Ureter (tissue), 1 donor: Measurements from ENCODE around the gene FOXB2. TPM values are rescaled to one million over a fixed set of nuclear protein-coding genes. Genes with fewer than 3 reads are reported as not detected.
"Not testable (repeated sequence)": the region's sequence is repeated elsewhere in the genome, so short reads cannot be mapped to it uniquely, and the experiment has no call there.

Experiments
- DNase-seq: peaks from one replicate; pipeline ENCODE4 v3.0.0-alpha.2; 2020; ENCODE audit warnings: low spot score
- total RNA-seq: library from RNA; stranded (reverse); gene quantifications from one replicate; pipeline ENCODE4 v1.2.4, GENCODE V29; 2023
- donor health status: DM: yes; HTN: yes; CAD: no.

FOXB2 gene
- total RNA-seq: not detected

DNA sequence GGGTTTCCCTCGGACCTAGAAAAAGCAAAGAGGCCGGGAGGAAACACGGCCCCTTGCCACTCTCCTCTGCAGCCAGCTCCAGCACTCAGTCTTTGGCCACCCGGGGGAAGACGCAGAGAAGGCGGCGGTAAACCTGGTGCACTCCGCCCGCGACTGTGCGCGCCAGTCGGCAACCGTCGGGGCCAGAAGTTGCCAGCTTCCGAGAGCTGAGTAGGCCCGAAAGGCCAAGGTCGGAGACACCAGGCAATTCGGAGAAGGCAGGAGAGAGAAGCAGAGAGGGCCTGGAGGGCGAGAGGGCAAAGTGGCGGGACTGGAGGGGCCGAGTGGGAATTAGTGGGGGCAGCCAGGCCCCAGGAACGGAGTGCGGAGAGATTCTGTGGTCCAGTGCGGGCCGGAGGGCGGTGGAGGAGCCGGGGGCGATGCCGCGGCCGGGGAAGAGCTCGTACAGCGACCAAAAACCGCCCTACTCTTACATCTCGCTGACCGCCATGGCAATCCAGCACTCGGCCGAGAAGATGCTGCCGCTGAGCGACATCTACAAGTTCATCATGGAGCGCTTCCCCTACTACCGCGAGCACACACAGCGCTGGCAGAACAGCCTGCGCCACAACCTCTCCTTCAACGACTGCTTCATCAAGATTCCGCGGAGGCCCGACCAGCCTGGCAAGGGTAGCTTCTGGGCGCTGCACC is at the start of gene FOXB2:
Gene FOXB2 (plus strand): TSS at position 420 of the 690 bp plus-strand sequence. CDS start 0 bp downstream, at position 420.
- no peak for DNase-seq

DNA sequence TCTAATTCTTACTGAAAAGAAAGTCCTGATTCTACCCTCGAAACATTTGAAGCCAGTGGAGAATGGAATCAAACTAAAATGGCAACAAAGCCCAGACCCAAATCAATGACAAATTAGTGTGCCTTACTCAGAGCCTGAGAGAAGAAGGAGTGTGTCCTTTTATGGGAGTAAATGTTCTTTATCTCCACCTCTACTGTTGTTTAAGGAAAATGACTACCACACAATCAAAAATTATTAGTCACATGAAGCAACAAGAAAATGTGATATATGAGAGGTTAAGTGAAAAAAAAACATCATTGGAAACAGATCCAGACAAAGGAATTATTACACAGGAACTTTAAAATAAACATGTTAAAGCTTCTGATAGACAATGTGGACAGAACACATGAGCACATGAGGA is 49.7 kb upstream of the FOXB2 start:
- no peak for DNase-seq

DNA sequence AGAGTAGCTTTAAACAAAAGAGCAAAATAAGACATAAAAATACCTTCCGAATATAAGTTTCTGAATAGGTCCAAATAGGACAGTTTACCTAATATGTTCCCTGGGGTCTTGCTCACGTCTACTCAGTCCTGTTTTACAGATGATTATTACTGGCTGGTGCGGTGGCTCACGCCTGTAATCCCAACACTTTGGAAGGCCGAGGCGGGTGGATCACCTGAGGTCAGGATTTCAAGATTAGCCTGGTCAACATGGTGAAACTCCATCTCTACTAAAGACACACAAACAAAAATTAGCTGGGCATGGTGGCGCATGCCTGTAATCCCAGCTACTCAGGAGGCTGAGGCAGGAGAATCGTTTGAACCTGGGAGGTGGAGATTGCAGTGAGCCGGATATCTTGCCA is 40.6 kb upstream of the FOXB2 start:
- DNase-seq: not testable (repeated sequence)

DNA sequence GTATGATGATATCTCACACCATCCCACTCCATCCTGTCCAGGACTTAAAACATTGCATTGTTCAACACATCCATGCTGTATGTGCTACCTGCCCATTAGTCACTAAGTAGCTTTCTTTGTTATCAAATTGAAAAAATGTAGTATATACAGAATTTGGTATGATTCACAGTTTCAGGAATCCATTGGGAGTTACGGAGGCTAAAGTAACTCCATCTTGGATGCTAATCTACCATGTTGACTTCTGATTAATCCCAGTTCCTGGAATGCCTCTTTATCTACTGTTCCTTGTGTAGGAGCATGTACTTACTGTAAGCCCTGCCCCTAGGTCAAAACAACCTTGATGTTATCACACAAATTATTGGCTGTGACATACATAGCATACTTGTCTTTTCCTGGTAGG is 38.9 kb upstream of the FOXB2 start:
- DNase-seq: no peak

DNA sequence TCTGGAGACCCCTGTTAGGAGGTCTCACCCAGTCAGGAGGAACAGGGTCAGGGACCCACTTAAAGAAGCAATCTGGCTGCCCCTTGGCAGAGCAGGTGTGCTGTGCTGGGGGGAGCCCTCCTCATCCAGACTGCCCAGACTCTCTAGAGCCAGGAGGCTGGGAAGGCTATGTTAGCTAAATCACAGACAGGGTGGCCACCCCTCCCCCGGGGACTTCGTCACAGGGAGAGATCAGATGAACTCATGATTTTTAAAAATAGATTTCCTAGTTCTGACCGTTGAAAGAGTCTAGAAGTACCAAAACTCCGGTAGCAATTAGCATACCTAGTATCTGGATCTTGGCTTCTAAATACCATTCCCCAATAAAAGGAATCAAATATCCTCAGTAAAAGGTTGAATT is 35.0 kb upstream of the FOXB2 start:
- DNase-seq: no peak

DNA sequence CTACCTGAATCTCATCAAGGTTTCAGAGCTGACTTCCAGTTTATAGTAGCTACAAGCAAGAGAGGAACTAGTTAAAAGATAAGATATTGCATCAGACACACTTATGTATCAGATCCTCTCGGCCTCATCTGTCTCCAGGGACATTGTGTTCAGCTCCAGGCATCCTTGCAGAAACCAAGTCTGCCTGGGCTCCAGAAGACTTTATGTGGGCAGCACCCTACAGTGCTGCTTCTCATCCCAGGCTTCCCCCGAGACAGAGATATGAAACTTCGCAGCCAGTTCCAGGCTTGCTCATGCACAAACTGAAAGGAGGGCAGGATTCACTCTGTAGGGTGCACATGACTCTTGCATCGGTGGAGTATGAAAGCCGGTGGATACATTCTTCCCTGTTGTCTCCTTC is 33.9 kb upstream of the FOXB2 start:
- DNase-seq: no peak

DNA sequence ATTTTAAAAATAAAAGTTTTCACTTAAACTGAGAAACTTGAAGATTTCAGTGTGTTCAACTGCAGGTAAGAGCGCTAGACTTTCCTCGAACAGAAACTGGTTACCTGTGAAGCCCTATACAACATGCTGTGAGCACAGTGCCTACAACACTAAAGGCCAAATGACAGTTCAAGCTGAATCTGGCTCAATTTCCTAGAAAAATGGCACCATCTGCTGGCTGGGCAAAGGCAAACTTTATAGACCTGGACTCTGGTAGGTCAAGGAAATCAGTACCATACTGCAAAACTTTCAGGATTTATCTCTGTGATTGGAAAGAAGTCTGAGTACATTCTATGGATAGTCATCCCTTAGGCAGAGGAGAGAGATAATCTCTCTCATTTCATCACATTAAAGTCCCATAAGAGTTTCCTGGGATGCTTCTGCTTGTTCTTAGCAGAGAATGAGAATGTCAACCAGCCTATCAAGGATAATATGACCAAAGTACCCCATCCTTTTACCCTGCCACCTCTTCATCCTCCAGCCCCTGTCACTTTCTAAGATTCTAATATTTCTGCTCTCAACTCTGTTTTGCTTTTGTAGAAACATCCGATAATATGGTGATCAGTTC is 31.8 kb upstream of the FOXB2 start:
- peak; percentile 50 for DNase-seq

DNA sequence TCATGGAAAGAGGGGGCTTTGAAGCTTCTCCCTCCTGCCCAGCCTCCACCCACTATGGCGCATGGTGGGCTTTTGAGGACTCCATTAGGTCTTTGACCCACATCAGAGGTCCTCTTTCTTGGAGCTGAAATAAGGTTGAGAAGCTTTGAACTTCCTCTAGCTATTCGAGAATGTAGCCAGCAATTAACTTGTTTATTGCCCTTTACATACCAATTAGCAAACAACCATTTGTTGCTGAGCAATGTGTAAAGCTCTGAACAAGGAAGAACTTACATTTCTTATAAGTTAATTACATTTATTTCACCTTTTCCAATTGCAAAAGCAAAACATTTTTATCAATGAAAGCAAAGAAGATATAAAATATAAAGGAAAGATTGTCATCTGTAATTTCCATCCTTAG is 30.5 kb upstream of the FOXB2 start:
- no peak for DNase-seq

DNA sequence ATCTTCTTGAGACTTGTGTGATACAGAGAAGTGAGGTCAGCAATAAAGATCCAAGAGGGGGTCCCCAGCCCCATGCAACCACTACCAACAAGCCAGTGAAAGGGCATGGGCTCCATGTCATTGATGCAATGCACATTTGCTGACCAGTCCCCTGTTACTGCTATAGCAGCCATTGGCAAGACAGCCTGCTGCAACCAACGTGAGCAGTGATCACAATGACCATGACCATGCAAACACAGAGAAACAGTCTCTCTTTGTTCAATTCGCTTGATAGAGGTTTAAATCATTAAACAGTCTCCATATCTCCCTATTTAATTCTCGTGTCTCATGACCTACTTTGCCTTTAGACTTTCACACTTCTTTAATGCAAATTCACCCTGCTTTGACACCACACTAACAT is 30.0 kb upstream of the FOXB2 start:
- no peak for DNase-seq

DNA sequence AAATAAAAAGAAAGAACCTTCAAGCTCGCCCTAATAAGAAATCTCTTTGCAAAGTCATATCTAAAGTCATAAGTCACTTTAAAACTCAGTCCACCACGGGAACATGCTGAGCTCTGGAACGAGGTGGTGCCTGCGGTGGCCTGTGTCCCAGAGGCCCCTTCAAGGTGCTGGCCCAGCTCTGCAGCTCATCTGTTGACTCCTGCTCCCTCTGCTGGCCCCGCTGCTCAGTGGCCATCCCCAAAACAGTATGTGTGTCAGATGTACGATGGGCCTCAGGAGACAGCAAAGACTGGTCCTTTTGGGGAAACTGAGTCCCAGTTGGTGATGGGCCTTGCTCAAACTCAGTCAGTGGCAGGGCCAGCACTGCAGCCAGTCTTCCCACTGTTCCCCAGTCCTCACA is 22.8 kb upstream of the FOXB2 start:
- no peak for DNase-seq

DNA sequence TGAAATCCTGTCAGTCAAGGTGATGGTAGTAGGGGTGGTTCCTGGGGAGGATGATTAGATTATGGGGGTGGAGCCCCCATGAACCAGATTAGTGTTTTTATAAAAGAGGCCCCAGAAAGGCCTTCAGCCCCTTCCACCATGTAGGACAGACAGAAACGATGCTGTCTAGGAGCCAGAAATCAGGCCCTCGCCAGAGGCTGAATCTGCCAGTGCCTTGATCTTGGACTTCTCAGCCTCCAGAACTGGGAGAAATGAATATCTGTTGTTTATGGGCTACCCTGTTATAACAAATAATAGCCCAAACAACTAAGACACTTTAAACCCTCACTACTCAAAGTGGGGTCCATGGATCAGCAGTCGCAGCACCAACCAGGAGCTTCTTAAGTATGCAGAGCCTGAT is 20.2 kb upstream of the FOXB2 start:
- no peak for DNase-seq

DNA sequence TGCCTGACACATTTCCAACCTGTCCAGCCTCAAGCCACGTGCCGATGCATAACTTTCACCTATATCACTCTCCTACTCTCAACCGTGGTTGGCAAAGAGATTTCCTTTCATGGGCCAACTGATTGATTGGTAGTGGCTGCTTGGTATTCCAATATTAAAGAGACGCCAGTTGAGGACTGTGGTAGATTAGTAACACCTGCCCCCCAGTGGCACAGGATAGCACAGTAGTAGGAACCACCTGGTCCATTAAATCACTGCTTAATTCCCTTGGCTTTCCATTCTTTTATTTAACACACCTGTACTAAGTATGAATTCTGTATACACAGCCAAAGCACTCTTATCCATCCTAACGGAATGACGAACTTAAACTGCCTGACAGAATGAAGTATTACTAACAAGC is 19.1 kb upstream of the FOXB2 start:
- no peak for DNase-seq

DNA sequence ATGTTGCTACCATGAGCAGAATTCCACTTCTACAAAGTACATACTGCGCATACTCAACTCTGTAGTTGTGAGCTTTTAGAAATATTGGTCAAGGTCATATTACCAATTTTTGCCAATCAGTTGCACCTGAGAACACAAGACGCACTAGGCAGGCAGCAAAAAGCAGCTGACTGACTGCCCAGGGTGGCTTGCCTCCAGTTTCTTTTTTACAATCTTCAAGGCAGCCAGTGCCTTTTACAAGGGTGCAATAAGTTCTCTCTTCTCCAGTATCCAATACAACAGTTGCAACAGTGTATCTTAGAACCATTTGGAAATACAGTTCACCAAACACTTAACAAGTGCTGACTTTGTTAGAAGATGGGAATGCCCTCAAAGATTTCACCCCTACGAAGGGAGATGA is 16.1 kb upstream of the FOXB2 start:
- DNase-seq: no peak

DNA sequence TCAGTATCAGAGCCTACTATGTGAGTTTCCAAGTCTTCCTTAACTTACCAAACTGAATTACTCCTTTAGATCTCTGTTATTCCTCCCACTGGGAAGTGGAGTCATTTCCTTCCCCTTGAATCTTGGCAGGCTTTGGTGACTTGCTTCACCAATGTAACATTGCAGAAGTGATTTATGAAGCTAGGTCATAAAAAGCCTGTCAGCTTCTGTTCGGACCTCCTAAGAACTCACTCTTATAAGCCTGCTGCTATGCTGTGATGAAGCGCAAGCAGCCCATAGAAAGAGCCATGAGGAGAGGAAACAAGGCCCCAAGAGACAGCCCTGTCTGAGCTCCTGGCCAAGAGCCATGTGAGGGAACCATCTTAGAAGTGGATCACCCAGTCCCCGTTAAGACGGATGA is 14.2 kb upstream of the FOXB2 start:
- DNase-seq: no peak

DNA sequence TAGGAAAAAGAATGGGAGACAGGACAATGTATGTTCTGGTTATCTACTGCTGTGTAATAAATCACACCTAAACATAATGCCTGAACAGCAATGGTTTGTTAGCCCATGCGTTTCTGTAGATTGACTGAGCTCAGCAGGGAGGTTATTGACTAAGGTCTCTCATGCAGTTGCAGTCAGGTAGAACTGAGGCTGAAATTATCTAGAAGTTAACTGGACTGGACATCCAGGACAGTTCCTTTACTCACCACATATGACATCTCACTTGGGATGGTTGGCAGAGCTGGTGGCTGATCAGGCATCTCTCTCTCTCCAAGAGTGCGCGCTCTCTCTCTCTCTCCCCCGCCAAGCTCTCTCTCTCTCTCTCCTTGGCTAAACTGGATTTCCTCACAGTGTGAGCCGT is 8.9 kb upstream of the FOXB2 start:
- DNase-seq: no peak

DNA sequence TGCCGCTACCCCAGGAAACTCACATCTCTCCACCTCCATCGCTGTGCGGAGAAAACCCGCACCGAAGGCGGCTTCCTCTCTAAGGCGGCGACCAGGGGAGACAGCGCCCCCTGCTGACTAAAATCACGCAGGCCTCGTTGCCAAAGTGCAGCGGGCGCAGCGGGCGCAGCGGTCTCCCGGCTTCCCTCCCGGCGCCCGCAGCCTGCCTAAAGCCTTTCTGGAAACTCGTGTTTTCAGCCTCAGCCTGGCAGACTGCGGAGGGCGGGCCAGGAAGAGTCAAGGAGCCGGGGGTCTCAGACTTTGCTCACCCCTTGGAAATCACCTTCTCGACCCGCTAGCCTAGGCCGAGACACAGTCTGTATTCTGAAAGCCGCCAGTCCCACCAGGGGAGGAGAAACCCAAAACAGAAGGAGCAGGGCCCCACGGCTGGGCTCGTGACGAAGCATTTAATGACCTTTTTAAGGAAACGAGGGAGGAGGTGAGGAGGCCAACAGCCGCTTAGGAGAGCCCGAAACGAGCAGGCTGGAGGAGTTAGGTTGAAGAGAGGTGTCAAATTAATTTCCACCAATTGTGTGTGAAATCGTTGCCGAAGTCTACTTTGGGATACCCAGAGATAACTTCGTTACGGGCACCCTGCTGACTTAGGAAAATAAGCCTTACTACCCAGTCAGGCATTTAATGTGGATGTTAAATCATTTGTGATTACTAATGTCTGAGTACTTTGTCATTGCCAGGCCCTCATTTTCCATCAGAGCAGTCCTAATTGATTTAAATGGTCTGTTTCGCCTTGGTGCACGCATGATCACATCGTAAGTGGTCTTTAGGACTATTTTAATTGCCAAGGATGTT is 7.3 kb upstream of the FOXB2 start:
- DNase-seq: no peak

DNA sequence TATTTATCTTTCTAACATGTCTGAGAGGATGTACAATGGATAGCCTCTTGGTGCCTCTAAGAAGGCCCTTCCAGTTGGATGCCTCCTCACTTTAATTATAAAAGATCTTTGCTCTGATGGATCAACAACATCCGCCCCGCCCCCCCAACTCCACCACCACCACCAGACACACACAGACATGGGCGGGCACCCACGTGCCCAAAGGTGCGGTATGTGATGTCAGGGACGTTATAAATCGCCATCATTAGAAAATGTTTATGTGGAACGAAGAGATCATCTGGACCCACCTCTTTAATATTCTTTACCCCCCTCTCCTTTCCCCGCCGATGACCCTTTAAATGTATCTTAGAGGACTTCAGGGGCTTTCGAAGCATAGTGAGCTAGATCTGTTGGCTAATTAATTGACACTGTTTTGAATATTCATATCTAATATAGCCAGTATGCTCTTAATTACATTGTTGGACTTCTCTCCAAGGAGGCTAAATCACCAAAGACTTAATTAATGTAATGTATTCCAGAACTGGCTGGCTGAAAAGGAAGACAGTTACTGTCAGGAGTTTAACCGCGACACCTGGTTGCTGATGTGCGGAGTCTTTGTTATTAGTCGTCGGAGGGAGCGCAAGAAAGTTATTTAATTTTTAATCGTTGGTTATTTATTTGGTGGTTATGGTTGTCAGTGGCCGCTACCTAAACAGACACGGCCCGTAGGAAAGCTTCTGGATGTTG is 6.1 kb upstream of the FOXB2 start:
- DNase-seq: no peak

DNA sequence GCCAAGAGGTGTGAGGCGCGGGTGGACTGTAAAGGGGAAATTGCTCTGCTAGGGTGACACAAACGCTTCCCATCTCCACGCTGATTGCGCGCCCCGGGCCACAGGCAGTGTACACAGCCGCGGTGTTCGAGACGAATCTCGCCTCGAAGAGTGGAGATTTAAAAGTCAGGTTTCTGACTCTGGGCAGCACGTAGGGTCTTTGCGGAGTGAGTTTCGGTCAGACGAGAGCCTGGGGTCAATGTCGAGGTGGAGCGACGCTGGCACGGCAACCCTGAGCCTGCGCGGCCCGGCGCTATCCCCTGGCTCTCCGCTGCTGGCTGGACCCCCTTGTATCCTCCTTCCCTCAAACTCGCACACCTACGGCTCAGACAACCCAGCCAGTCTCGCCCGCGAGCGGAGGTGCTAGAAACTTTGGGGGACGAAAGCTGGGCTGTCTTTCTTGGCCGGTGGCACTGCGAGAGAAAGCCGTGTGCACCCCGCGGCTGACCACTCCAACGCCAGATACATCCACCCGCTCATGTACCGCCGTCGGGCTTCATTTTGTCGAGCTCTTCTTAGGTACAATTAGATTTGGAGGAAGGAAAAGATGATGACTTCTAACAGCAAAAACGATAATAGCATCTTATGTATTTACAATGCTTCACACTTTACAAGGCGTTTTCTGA is 5.4 kb upstream of the FOXB2 start:
- DNase-seq: no peak

DNA sequence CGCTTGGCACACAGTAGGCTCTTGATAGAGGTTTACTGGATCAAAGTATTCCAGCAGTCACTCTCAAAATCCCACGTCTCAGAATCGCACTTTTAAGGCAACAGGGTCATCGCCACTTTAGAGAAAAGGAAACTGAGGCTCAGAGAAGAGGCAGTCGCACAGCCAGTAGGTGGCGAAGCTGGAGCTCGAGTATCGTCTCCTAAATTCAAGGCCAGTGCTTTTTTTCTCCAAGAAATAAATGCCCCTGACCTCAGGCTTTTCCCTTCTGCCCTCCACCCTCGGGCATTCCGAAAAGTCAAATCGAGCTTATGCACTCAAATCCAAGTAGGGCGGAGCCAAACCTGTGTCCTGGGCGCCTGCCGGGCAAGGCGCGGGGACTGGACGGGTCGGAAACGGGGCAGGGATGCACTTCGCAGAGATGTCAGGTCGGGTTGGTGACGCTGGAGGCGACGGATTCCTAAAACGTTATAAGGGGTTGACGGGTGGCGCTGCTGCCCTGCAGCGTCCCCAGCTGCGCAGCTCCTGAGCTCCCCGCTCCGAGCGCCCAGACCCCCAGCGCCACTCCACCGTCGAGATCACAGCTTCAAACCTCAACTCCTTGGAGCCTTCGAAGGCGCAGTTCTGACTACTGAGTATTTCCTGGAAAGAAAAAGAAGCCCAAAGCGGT is 4.7 kb upstream of the FOXB2 start:
- no peak for DNase-seq

DNA sequence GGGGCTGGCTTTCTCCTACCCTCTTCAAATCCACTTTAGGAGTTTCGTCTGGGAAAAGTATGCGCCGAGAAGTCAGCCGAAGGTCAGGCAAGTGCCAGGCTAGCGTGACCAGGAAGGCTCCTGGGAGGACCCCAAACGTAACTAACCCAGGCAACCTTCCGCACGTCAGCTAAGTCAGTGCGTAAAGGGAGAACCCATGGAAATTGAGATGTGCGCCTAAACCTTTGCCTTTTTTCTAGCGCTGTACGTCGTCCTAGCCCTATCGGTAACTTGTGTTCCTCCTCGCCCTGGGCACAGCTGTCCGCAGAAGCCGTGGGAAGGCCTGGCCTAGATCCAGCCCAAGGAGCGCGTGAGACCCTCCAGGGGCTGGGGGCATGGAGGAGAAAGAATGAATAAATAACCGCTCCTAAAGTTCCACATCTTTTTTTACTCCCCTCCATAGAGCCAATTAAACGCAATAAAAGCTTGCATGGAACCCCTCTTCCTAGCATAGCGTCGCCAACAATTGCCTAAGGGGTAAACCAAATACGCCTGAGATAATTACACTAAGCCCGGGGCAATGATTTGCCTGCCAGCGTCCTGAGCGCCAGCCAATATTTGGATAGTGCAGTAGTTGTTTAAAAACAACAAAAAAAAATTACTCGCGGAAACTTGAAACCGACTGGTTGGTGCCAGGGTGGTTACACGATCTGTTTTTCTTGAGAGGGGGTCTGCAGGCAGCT is 4.0 kb upstream of the FOXB2 start:
- no peak for DNase-seq

DNA sequence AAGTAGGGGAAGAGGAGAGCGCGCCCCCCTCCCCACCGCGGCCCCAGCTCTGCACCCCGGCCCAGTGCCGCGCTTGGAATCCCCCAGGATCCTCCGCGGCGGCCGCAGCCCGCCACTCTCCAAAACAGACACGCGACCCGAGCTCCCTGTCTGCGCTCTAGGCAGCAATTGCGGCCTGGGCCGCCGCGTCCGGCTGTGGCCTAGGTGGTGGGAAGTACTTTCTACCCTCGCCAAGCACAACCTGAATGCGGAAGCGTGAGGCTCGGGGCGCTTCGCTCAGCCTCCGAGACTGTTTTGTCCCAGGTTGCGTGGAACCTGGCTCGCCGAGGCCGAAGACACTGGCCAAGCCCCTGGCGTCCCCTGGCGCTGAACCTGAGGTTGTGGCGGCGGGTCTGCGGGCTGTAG is 3.3 kb upstream of the FOXB2 start:
- no peak for DNase-seq
